Measurements from ENCODE around the gene AURKAIP1.
"Not testable (repeated sequence)": the region's sequence is repeated elsewhere in the genome, so short reads cannot be mapped to it uniquely, and the experiment has no call there.

DNA sequence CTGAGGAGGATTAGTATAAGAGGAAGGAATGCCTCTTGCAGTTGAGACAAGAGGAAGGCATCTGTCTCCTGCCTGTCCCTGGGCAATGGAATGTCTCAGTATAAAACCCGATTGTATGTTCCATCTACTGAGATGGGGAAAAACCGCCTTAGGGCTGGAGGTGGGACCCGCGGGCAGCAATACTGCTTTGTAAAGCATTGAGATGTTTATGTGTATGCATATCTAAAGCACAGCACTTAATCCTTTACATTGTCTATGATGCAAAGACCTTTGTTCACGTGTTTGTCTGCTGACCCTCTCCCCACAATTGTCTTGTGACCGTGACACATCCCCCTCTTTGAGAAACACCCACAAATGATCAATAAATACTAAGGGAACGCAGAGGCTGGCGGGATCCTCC lies 35.2 kb upstream of the AURKAIP1 start:
- TF ChIP-seq, protein P1, sequence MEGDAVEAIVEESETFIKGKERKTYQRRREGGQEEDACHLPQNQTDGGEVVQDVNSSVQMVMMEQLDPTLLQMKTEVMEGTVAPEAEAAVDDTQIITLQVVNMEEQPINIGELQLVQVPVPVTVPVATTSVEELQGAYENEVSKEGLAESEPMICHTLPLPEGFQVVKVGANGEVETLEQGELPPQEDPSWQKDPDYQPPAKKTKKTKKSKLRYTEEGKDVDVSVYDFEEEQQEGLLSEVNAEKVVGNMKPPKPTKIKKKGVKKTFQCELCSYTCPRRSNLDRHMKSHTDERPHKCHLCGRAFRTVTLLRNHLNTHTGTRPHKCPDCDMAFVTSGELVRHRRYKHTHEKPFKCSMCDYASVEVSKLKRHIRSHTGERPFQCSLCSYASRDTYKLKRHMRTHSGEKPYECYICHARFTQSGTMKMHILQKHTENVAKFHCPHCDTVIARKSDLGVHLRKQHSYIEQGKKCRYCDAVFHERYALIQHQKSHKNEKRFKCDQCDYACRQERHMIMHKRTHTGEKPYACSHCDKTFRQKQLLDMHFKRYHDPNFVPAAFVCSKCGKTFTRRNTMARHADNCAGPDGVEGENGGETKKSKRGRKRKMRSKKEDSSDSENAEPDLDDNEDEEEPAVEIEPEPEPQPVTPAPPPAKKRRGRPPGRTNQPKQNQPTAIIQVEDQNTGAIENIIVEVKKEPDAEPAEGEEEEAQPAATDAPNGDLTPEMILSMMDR (IDR thresholded peaks at IDR 0.05), result not testable (repeated sequence)
- TF ChIP-seq POLR2A (IDR thresholded peaks at IDR 0.05), result not testable (repeated sequence)

Data from stomach (tissue), 4 donors.